Gastroesophageal sphincter (tissue), 4 donors: ENCODE measurements around the gene IFT43. TPM values are rescaled to one million over a fixed set of nuclear protein-coding genes. Genes with fewer than 3 reads are reported as not detected.
A peak's percentile ranks its signal among the peaks of the same experiment; 100 is the strongest.

ENCODE experiments used
- ATAC-seq: fragments of 150-250 bp; one replicate; pipeline ENCODE4 v1.9.1; 2016; ENCODE audit warnings: mild to moderate bottlenecking, moderate library complexity
- H3K27ac ChIP-seq, 4 donors: fragments of 200-600 bp; sonication (generic) in 3 of 4; 1 replicate in 3 of 4; 2 replicates in 1 of 4; pipeline ENCODE4 v1.5.1; 2016 to 2019
- H3K27me3 ChIP-seq: fragments of 200-600 bp; sonication (generic); one replicate; pipeline ENCODE4 v1.5.1; 2019
- H3K36me3 ChIP-seq, 2 donors: fragments of 200-600 bp; sonication (generic); one replicate each; pipeline ENCODE4 v1.5.1; 2019; ENCODE audit warnings: control low read depth in 1 of 2
- H3K4me1 ChIP-seq, 3 donors: fragments of 200-600 bp; sonication (generic); 1 replicate in 2 of 3; 2 replicates in 1 of 3; pipeline ENCODE4 v1.5.1; 2016 to 2019; ENCODE audit warnings: control low read depth in 2 of 3
- H3K4me3 ChIP-seq, 2 donors: fragments of 200-600 bp; sonication (generic); one replicate each; pipeline ENCODE4 v1.5.1; 2019; ENCODE audit warnings: mild to moderate bottlenecking in 1 of 2, moderate library complexity in 1 of 2
- H3K9me3 ChIP-seq, 3 donors: fragments of 200-600 bp; sonication (generic); one replicate each; pipeline ENCODE4 v1.5.1; 2017 to 2019; ENCODE audit warnings: control low read depth in 2 of 3
- EP300 ChIP-seq: sonication (generic); formaldehyde crosslinking; IDR thresholded peaks from one replicate; pipeline ENCODE4 v1.6.1; 2017; ENCODE audit warnings: antibody characterized with exemption, mild to moderate bottlenecking
- POLR2A ChIP-seq, 2 donors: fragments of 450-650 bp; IDR thresholded peaks; one replicate each; pipeline ENCODE4 v1.6.1; 2017; ENCODE audit warnings: antibody characterized with exemption in 2 of 2, mild to moderate bottlenecking in 2 of 2, moderate library complexity in 1 of 2
- POLR2AphosphoS5 ChIP-seq: sonication (generic); formaldehyde crosslinking; IDR thresholded peaks from one replicate; pipeline ENCODE4 v1.6.1; 2017; ENCODE audit warnings: antibody characterized with exemption
- WGBS, 2 donors: methylation state at CpG; one replicate each; pipeline ENCODE4 v1.1.5; 2018; ENCODE audit warnings: low coverage in 1 of 2; 5-methylcytosine and 5-hydroxymethylcytosine counted together
- total RNA-seq, 4 donors: library from RNA; depleted of rRNA; stranded (reverse); fragments of >200 nt; gene quantifications; one replicate each; pipeline ENCODE4 v1.1.0, GENCODE V29; 2016
- TF ChIP-seq, protein P1 (sequence below), 4 experiments: fragments of 200-600 bp in 2 of 4; fragments of 450-650 bp in 2 of 4; sonication (generic) in 1 of 4; IDR thresholded peaks; one replicate each; pipeline ENCODE4 v1.5.1; 2017 to 2019; ENCODE audit warnings: antibody characterized with exemption in 4 of 4, mild to moderate bottlenecking in 2 of 4, moderate library complexity in 2 of 4

Gene IFT43
- total RNA-seq, 4 donors from 2014 or later: 39.7 to 51.6 (median 43.6) TPM

DNA sequence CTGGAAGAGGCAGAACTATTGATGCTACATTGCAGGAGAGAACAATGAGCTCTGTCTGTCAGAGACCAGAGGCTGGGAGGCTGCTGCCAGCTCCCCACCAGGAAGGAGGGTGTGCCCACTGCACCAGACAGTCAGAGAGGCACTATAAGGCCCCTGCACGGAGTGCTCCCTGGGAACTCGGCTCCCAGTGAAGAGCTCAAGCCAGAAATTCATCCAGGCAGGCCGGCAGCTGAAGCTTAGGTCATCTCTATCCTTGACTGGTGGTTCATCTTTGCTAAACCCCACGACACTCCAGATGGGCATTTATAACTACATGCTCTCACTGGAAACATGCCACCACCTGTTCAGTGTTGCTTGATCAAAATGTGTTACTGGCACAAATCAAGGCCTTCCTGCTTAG lies 101.1 kb downstream of the IFT43 start:
- WGBS, 2 donors: no CpG with 5 or more reads among the region's 4 CpGs
- H3K4me1 ChIP-seq: peaks cover 0 to 15% (median 0%) of the 10 kb centered on the region in 3 donors
- H3K9me3 ChIP-seq: no peaks in the 10 kb centered on the region
- H3K36me3 ChIP-seq: peaks cover 0 to 40% of the 10 kb centered on the region in 2 donors
- H3K27ac ChIP-seq: no peak overlapping the region
- TF ChIP-seq POLR2A (IDR thresholded peaks at IDR 0.05): no peak
- TF ChIP-seq, protein P1, sequence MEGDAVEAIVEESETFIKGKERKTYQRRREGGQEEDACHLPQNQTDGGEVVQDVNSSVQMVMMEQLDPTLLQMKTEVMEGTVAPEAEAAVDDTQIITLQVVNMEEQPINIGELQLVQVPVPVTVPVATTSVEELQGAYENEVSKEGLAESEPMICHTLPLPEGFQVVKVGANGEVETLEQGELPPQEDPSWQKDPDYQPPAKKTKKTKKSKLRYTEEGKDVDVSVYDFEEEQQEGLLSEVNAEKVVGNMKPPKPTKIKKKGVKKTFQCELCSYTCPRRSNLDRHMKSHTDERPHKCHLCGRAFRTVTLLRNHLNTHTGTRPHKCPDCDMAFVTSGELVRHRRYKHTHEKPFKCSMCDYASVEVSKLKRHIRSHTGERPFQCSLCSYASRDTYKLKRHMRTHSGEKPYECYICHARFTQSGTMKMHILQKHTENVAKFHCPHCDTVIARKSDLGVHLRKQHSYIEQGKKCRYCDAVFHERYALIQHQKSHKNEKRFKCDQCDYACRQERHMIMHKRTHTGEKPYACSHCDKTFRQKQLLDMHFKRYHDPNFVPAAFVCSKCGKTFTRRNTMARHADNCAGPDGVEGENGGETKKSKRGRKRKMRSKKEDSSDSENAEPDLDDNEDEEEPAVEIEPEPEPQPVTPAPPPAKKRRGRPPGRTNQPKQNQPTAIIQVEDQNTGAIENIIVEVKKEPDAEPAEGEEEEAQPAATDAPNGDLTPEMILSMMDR (IDR thresholded peaks at IDR 0.05): no peak
- TF ChIP-seq POLR2AphosphoS5: no peak
- no peak for TF ChIP-seq EP300
- H3K27me3 ChIP-seq: no peaks in the 10 kb centered on the region
- ATAC-seq: no peak
- no peak overlapping the region for H3K4me3 ChIP-seq

DNA sequence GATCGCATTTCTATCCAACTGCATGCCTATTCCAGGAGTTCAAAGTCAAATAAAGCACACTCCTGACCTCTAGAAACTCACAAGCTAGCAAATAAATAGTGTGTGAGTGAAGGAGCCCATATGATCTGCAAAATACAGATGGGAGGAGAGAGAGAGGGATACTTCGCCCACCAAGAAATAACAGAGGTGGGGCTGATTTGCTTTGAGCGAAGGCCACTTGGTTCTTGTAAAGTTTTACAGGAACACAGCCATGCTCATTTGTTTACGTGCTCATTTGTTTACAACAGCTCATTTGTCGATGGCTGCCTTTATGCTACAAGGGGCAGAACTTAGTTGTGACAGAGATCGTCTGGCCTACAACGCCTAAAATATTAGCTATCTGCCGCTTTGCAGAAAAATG lies 102.8 kb downstream of the IFT43 start:
- no peak overlapping the region for H3K4me3 ChIP-seq
- peaks cover 0 to 23% of the 10 kb centered on the region in 2 donors for H3K36me3 ChIP-seq
- peaks cover 0 to 15% (median 0%) of the 10 kb centered on the region in 3 donors for H3K4me1 ChIP-seq
- no peak for TF ChIP-seq POLR2A (IDR thresholded peaks at IDR 0.05)
- H3K27me3 ChIP-seq: no peaks in the 10 kb centered on the region
- no peak overlapping the region for H3K27ac ChIP-seq
- no peaks in the 10 kb centered on the region for H3K9me3 ChIP-seq
- ATAC-seq: no peak
- WGBS, 2 donors: 55 to 64% methylated on average over 3 to 8 of the region's 8 CpGs

DNA sequence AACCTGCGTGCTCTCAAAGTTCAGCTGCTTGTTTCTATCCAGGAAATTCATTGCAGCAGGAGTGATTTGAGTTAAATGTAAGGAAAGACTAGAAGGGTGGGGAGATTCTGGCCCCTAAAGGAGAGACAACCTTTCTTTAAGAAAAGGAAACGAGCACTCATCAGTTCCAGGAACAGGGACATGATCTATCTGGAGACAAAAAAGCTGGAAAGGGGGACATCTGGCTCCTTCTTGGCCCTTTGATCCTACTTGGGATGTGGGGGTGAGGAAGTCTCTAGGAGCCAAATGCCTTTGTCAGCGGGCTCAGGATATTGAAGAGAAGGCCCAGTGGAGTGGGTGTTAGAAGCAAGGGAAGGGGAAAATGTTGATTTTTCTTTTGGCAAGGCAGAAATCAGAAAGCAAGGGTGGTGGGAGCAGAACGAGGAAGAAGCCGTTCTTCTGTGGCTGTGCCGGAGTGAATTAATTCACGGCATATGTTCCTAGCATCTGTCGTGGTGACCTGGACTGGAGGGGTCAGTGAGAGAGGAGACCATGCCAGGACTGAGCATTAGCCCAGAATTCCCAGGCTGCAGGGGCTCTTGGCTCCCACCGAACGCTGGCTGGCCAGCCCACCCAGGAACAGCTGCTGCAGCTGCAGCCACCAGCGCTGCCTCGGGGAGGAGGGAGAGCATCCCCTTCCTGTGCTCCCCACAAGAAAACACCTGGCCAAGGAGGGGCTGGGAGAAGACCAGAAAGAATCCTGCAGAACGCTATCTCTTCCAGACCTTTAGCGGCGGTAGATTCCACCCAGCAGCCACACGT lies 103.4 kb downstream of the IFT43 start:
- no peak for ATAC-seq
- no peaks in the 10 kb centered on the region for H3K27me3 ChIP-seq
- H3K27ac ChIP-seq: no peak overlapping the region
- H3K4me1 ChIP-seq: peaks cover 0 to 15% (median 0%) of the 10 kb centered on the region in 3 donors
- TF ChIP-seq POLR2AphosphoS5 (no peak), EP300 (no peak), POLR2A (IDR thresholded peaks at IDR 0.05) (no peak)
- TF ChIP-seq, protein P1 (IDR thresholded peaks at IDR 0.05): no peak
- no peaks in the 10 kb centered on the region for H3K9me3 ChIP-seq
- peaks cover 0 to 16% of the 10 kb centered on the region in 2 donors for H3K36me3 ChIP-seq
- H3K4me3 ChIP-seq: no peak overlapping the region
- WGBS, 2 donors: 31 to 57% methylated on average over 4 to 8 of the region's 16 CpGs

DNA sequence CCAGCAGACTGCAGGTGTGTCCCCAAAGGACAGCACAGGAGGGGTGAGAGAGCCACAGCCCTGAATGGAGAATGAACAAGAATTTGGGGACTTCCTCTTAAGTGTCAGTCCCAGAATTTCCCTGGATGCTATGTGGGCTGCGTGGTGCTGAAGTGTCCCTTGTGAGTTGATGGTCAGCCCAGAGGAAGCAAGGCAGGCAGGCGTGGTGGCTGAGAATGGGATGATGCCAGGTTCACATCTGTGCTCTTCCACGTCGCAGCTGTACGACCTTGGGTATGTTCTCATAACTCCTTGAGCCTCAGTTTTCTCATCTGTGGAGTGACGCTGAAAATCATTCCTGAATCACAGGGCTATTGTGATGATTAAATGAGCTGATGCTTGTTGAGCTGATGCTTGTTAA lies 104.0 kb downstream of the IFT43 start:
- no peak for ATAC-seq
- Histone ChIP-seq H3K9me3 (no peaks in the 10 kb centered on the region), H3K27ac (no peak overlapping the region), H3K4me3 (no peak overlapping the region), H3K36me3 (peaks cover 0 to 10% of the 10 kb centered on the region in 2 donors), H3K4me1 (peaks cover 0 to 15% (median 0%) of the 10 kb centered on the region in 3 donors), H3K27me3 (no peaks in the 10 kb centered on the region)
- 53 to 57% methylated on average over 5 to 6 of the region's 6 CpGs for WGBS, 2 donors
- TF ChIP-seq, protein P1 (IDR thresholded peaks at IDR 0.05): no peak
- no peak for TF ChIP-seq POLR2AphosphoS5
- no peak for TF ChIP-seq POLR2A (IDR thresholded peaks at IDR 0.05)
- no peak for TF ChIP-seq EP300

DNA sequence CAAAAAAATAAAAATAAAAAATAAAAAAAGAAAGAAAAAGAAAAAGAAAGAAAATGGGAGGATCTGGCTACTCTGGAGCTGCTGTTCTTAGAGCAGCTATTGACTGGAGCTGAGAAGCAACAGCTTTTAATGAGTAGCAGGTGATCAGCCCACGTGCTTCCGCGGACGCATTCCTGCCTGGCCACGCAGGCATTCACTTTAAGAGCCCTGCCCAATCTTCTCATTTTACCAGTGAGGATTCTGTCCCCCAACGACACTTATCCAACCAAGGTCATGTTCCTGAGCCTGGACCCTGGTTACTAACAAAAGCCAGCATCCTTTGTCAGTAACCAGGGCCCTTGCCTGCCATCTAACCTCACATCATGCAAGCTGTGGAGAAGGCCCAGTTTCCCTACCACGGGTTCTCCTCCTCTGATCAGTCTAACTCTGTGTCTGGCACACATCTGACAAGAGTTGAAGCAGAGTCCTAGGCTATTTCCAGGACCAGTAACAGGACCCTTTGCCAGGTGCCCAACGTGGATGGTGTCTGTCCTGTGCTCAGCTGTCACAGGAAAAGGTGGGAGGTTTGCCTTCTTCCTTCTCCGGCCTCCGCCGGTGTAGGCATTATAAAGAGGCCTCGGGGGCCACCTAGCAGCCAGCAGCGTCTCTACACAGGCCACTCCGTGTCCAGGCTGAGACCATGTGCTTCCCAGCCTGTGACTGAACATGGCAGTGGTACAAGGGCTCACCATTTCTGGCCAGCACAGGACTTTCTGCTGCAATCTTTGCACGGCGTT lies 105.2 kb downstream of the IFT43 start:
- H3K27ac ChIP-seq: no peak overlapping the region
- WGBS, 2 donors: 40 to 64% methylated on average over 1 to 16 of the region's 16 CpGs
- TF ChIP-seq POLR2AphosphoS5: no peak
- TF ChIP-seq POLR2A (IDR thresholded peaks at IDR 0.05): no peak
- TF ChIP-seq, protein P1 (IDR thresholded peaks at IDR 0.05): no peak
- peaks cover 0 to 15% (median 0%) of the 10 kb centered on the region in 3 donors for H3K4me1 ChIP-seq
- peak; percentile 59 for ATAC-seq
- H3K27me3 ChIP-seq: no peaks in the 10 kb centered on the region
- H3K36me3 ChIP-seq: no peaks in the 10 kb centered on the region
- no peak overlapping the region for H3K4me3 ChIP-seq
- no peaks in the 10 kb centered on the region for H3K9me3 ChIP-seq
